ENCODE data around the gene GTF3C1.

GTF3C1 gene

DNA sequence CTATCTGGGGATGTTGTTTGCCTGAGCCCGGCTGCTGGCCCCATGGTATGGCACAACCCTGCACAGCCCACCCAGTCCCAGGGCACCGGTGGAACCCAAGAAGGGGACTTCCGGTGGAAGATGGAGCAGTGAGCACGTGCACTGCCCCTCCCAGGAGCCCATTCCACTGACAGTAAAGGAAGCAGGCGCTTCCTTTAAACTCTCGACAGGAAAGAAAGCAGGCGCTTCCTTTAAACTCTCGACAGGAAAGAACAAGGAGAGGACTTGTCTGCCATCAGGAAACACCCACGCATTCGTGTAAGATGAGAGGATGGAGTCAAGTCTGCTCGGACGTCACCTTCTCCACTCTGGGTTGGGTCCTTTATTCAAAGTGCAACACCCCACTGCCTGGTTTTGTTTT, 94.0 kb downstream of the GTF3C1 start:
- TF ChIP-seq SIN3A (IDR thresholded peaks at IDR 0.05; ENCODE audit: borderline replicate concordance, insufficient read depth, low read length) (no peak), TAF1 (IDR thresholded peaks at IDR 0.05; ENCODE audit: borderline replicate concordance, insufficient read depth, low read length) (no peak), POLR2AphosphoS5 (IDR thresholded peaks at IDR 0.05; ENCODE audit: low read depth, low read length) (no peak), FOXP2 (optimal IDR thresholded peaks at IDR 0.05; ENCODE audit: borderline replicate concordance, extremely low read depth, extremely low read length, insufficient read depth) (no peak), REST (IDR thresholded peaks at IDR 0.05; ENCODE audit: insufficient read depth in 1 of 2, low read depth in 2 of 2, low read length in 2 of 2) (no peak)

- no peak for TF ChIP-seq FOXP2 (optimal IDR thresholded peaks at IDR 0.05; ENCODE audit: borderline replicate concordance, extremely low read depth, extremely low read length, insufficient read depth)
- no peak for TF ChIP-seq SIN3A (IDR thresholded peaks at IDR 0.05; ENCODE audit: borderline replicate concordance, insufficient read depth, low read length)
- no peak for TF ChIP-seq REST (IDR thresholded peaks at IDR 0.05; ENCODE audit: insufficient read depth in 1 of 2, low read depth in 2 of 2, low read length in 2 of 2)
- no peak for TF ChIP-seq POLR2AphosphoS5 (IDR thresholded peaks at IDR 0.05; ENCODE audit: low read depth, low read length)
- TF ChIP-seq TAF1 (IDR thresholded peaks at IDR 0.05; ENCODE audit: borderline replicate concordance, insufficient read depth, low read length): no peak
Observed at GRCh38 chr16:27453494-27453825, 96.3 kb downstream of the GTF3C1 start.

GRCh38 chr16:27452569-27453493, 96.9 kb downstream of the GTF3C1 start:
- no peak for TF ChIP-seq REST (IDR thresholded peaks at IDR 0.05; ENCODE audit: insufficient read depth in 1 of 2, low read depth in 2 of 2, low read length in 2 of 2)
- TF ChIP-seq SIN3A (IDR thresholded peaks at IDR 0.05; ENCODE audit: borderline replicate concordance, insufficient read depth, low read length): no peak
- TF ChIP-seq FOXP2 (optimal IDR thresholded peaks at IDR 0.05; ENCODE audit: borderline replicate concordance, extremely low read depth, extremely low read length, insufficient read depth): no peak
- no peak for TF ChIP-seq POLR2AphosphoS5 (IDR thresholded peaks at IDR 0.05; ENCODE audit: low read depth, low read length)
- TF ChIP-seq TAF1 (IDR thresholded peaks at IDR 0.05; ENCODE audit: borderline replicate concordance, insufficient read depth, low read length): no peak

DNA sequence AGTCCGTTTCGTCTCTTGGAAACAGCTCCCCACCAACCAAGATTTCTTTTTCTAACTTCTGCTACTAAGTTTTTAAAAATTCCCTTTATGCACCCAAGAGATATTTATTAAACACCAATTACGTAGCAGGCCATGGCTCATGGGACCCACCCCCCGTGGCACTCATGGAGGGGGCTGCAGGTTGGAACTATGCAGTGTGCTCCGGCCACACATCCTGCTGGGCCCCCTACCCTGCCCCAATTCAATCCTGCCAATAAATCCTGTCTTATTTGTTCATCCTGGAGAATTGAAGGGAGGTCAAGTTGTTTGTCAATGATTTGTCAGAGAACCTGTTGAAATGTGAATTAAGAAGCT, 99.5 kb downstream of the GTF3C1 start:
- TF ChIP-seq SIN3A (IDR thresholded peaks at IDR 0.05; ENCODE audit: borderline replicate concordance, insufficient read depth, low read length) (no peak), POLR2AphosphoS5 (IDR thresholded peaks at IDR 0.05; ENCODE audit: low read depth, low read length) (no peak), REST (IDR thresholded peaks at IDR 0.05; ENCODE audit: insufficient read depth in 1 of 2, low read depth in 2 of 2, low read length in 2 of 2) (no peak), TAF1 (IDR thresholded peaks at IDR 0.05; ENCODE audit: borderline replicate concordance, insufficient read depth, low read length) (no peak), FOXP2 (optimal IDR thresholded peaks at IDR 0.05; ENCODE audit: borderline replicate concordance, extremely low read depth, extremely low read length, insufficient read depth) (no peak)

Measured in PFSK-1 (cell line).